Measurements from ENCODE around the gene IFT88.

GRCh38 chr13:20592606-20593005 lies 25.6 kb downstream of the IFT88 start:
- TF ChIP-seq POLR2AphosphoS5 (IDR thresholded peaks at IDR 0.05) = no peak
- no peak for TF ChIP-seq CTCF (IDR thresholded peaks at IDR 0.05; ENCODE audit: poor library complexity, severe bottlenecking)
